GM21423 (cell line): ENCODE data around the gene WRAP53.

ENCODE experiments used
- ATAC-seq: cut with Tn5 transposase; IDR thresholded peaks from one replicate; pipeline ENCODE4 v1.9.1; 2021; ENCODE audit warnings: mild to moderate bottlenecking, moderate library complexity; ENCODE audit not compliant: unreplicated experiment

The WRAP53 gene

GRCh38 chr17:7677388-7678067 is 10.7 kb upstream of the WRAP53 start:
- no peak for ATAC-seq

GRCh38 chr17:7684851-7685532 is 3.3 kb upstream of the WRAP53 start:
- ATAC-seq, result no peak

- peak; percentile 48 for ATAC-seq
Measured at GRCh38 chr17:7685533-7686221, 2.6 kb upstream of the WRAP53 start.

- ATAC-seq, result peak; percentile 41
Measured at GRCh38 chr17:7686222-7687071, 1.8 kb upstream of the WRAP53 start.

GRCh38 chr17:7687072-7687907 is 987 bp upstream of the WRAP53 start, which contains the start of gene TP53:
TP53 (minus strand) TSS chr17:7687490; CDS start chr17:7676594, 10,896 bp downstream.
- ATAC-seq, result no peak

- no peak for ATAC-seq
Measured at GRCh38 chr17:7688808-7689316, 585 bp downstream of the WRAP53 start.

- ATAC-seq, result no peak
Measured at GRCh38 chr17:7695586-7695985, 7.3 kb downstream of the WRAP53 start.

GRCh38 chr17:7697828-7698588 is 9.7 kb downstream of the WRAP53 start:
- no peak for ATAC-seq

GRCh38 chr17:7700510-7700909 is 12.2 kb downstream of the WRAP53 start:
- ATAC-seq, result no peak

GRCh38 chr17:7701681-7702080 is 13.4 kb downstream of the WRAP53 start:
- ATAC-seq, result no peak

GRCh38 chr17:7702776-7703175 is 14.5 kb downstream of the WRAP53 start:
- no peak for ATAC-seq

GRCh38 chr17:7703584-7704479 is 15.6 kb downstream of the WRAP53 start:
- no peak for ATAC-seq

- no peak for ATAC-seq
Measured at GRCh38 chr17:7704601-7705268, 16.5 kb downstream of the WRAP53 start, which contains the start of gene EFNB3. EFNB3 (plus strand) TSS chr17:7705202; CDS start chr17:7705599, 397 bp downstream.

- no peak for ATAC-seq
Measured at GRCh38 chr17:7705269-7706255, 17.3 kb downstream of the WRAP53 start.

GRCh38 chr17:7706631-7707354 is 18.5 kb downstream of the WRAP53 start:
- no peak for ATAC-seq

GRCh38 chr17:7707446-7707845 is 19.2 kb downstream of the WRAP53 start:
- no peak for ATAC-seq
